Gastroesophageal sphincter (tissue), 3 donors: ENCODE data around the gene ALK.

Experiments
- POLR2A ChIP-seq, 2 donors: fragments of 450-650 bp; IDR thresholded peaks; one replicate each; pipeline ENCODE4 v1.6.1; 2017; ENCODE audit warnings: antibody characterized with exemption in 2 of 2, mild to moderate bottlenecking in 2 of 2, moderate library complexity in 1 of 2
- TF ChIP-seq, protein P1 (sequence below), 4 experiments: fragments of 200-600 bp in 2 of 4; fragments of 450-650 bp in 2 of 4; sonication (generic) in 1 of 4; IDR thresholded peaks; one replicate each; pipeline ENCODE4 v1.5.1; 2017 to 2019; ENCODE audit warnings: antibody characterized with exemption in 4 of 4, mild to moderate bottlenecking in 2 of 4, moderate library complexity in 2 of 4

GRCh38 chr2:29799628-29800027, 121.8 kb downstream of the ALK start:
- TF ChIP-seq POLR2A (IDR thresholded peaks at IDR 0.05), result no peak
- TF ChIP-seq, protein P1, sequence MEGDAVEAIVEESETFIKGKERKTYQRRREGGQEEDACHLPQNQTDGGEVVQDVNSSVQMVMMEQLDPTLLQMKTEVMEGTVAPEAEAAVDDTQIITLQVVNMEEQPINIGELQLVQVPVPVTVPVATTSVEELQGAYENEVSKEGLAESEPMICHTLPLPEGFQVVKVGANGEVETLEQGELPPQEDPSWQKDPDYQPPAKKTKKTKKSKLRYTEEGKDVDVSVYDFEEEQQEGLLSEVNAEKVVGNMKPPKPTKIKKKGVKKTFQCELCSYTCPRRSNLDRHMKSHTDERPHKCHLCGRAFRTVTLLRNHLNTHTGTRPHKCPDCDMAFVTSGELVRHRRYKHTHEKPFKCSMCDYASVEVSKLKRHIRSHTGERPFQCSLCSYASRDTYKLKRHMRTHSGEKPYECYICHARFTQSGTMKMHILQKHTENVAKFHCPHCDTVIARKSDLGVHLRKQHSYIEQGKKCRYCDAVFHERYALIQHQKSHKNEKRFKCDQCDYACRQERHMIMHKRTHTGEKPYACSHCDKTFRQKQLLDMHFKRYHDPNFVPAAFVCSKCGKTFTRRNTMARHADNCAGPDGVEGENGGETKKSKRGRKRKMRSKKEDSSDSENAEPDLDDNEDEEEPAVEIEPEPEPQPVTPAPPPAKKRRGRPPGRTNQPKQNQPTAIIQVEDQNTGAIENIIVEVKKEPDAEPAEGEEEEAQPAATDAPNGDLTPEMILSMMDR (IDR thresholded peaks at IDR 0.05), result no peak
